AG09309 (cell line): ENCODE data around the gene RAB34.
A peak's percentile ranks its signal among the peaks of the same experiment; 100 is the strongest.

Experiments
- DNase-seq: peaks from one replicate; pipeline ENCODE4 v3.0.0-alpha.2; 2010; ENCODE audit warnings: low read depth
- H3K4me3 ChIP-seq: 2 replicates; pipeline ENCODE4 v1.5.1; 2011; ENCODE audit warnings: mild to moderate bottlenecking, low read depth, low read length, moderate library complexity; ENCODE audit not compliant: control insufficient read depth
- TF ChIP-seq, protein P1 (sequence below): IDR thresholded peaks from 2 replicates; pipeline ENCODE4 v1.5.1; 2011; ENCODE audit warnings: mild to moderate bottlenecking, low read depth, low read length, inconsistent platforms; ENCODE audit not compliant: insufficient read depth, control insufficient read depth; ENCODE audit errors: missing control alignments

Gene RAB34

DNA sequence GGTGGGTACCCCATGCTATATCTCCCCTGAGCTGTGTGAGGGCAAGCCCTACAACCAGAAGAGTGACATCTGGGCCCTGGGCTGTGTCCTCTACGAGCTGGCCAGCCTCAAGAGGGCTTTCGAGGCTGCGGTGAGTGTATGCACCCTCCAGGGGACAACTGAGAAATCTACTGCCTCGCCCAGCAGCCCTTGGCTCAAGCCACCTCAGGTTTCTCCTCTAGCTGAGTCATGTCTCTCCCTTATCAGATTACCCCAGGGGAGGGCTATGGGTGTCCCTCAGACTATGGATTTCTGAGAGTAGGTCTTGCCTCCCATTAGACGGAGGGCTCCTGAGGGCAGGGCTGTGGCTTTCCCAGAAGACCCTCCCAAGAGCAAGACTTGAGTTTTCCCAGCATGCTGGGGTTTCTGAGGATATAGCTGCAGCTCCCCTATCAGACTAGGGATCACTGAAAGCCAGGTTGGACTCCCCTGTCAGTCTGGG, 17.6 kb upstream of the RAB34 start:
- no peak for DNase-seq
- TF ChIP-seq, protein P1, sequence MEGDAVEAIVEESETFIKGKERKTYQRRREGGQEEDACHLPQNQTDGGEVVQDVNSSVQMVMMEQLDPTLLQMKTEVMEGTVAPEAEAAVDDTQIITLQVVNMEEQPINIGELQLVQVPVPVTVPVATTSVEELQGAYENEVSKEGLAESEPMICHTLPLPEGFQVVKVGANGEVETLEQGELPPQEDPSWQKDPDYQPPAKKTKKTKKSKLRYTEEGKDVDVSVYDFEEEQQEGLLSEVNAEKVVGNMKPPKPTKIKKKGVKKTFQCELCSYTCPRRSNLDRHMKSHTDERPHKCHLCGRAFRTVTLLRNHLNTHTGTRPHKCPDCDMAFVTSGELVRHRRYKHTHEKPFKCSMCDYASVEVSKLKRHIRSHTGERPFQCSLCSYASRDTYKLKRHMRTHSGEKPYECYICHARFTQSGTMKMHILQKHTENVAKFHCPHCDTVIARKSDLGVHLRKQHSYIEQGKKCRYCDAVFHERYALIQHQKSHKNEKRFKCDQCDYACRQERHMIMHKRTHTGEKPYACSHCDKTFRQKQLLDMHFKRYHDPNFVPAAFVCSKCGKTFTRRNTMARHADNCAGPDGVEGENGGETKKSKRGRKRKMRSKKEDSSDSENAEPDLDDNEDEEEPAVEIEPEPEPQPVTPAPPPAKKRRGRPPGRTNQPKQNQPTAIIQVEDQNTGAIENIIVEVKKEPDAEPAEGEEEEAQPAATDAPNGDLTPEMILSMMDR, result no peak
- H3K4me3 ChIP-seq, result no peak overlapping the region

DNA sequence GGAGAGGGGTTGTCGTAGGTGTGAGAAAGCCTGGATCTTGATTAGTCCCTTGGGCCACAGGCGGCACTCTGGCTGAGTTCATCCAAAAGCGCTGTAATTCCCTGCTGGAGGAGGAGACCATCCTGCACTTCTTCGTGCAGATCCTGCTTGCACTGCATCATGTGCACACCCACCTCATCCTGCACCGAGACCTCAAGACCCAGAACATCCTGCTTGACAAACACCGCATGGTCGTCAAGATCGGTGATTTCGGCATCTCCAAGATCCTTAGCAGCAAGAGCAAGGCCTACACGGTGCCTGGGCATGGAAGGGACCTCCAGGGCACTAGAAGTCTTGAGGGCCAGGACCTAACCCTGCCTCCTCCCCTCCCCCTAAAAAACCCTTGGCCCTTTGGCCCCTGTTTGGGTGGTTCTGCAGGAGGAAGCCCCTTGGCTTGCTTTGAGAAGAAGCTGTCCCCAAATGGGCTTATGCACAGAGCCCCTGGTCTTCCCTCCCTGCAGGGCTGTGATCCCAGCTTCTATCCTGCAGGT, 17.1 kb upstream of the RAB34 start:
- H3K4me3 ChIP-seq, result no peak overlapping the region
- DNase-seq, result no peak
- TF ChIP-seq, protein P1, result no peak

DNA sequence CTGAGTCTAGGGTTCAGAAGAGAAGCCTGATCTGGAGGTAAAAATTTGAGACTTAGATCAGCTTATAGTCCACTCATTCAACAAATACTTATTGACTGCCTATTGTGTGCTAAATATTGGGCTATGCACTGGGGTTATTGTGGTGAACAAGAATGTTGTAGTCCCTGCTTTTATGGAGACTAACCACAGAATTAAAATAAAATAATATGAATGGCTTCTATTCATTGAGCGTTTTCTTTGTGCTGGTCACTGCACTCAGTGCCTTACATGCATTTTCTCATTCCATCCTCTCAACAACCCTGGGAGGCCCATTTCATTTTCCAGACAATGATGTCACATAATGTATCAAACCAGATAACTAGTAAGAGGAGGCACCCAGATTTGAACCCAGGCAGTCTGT, 15.7 kb upstream of the RAB34 start:
- no peak for DNase-seq
- TF ChIP-seq, protein P1, result no peak
- H3K4me3 ChIP-seq, result no peak overlapping the region

DNA sequence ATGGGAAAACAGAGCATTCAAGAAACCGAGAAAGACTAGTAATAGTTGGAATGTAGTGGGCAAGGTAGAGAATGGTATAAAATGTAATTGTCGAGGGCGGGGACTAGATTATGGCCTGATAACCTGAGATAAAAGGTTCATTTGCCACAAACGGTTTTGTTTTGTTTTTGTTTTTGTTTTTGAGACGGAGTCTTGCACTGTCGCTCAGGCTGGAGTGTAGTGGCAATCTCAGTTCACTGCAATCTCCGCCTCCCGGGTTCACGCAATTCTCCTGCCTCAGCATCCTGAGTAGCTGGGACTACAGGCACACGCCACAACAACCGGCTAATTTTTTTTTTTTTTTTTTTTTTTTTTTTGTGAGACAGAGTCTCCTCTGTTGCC, 12.3 kb upstream of the RAB34 start:
- DNase-seq, result no peak
- H3K4me3 ChIP-seq, result no peak overlapping the region

DNA sequence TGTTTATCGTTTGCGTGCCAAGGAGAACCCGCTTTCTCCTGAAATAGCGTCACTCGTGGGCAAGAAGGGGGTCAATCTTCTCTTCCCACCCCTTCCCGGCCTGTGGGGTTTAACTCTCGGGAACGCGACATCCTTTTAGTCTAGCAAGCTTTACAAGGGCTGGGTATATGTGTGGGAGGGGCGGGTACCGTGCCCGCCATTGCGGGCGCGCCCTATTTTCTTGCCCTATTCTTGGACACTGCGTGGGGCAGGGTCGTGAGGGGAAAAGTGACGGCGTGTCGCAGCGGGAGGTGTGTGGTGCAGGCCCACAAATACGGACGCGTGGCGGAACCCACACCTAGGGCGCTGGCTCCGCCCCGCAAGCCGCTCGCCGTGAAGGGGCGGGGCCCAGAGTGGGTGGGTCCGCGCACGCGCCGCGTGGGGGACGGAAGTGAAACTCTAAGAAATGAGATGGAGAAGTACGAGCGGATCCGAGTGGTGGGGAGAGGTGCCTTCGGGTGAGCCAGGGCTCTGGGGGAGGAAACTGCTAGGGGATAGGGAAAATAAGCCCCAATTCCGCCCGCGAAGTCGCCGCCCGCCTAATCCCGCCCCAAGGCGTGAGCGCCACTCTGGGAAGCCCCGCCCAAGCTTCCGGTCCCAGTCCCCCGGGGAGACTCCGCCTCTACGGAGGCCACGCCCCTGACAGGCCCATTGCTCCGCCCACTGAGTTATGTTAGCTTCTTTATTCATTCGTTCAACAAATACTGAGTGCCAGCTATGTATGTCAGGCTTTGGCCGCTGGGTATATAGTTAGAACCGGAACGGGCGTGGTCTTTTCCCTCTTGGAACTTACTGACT, 10.9 kb upstream of the RAB34 start, which contains the start of gene NEK8:
Gene NEK8, plus strand, starts transcription at position 425 of the 837 bp plus-strand sequence. Its CDS starts 26 bp downstream, at position 451.
- no peak for DNase-seq
- peak within 1 kb of the TSS; percentile 66 for H3K4me3 ChIP-seq
- TF ChIP-seq, protein P1, result no peak

More for the DNA sequence above, 12.3 kb upstream of the RAB34 start:
- TF ChIP-seq, protein P1, result no peak

DNA sequence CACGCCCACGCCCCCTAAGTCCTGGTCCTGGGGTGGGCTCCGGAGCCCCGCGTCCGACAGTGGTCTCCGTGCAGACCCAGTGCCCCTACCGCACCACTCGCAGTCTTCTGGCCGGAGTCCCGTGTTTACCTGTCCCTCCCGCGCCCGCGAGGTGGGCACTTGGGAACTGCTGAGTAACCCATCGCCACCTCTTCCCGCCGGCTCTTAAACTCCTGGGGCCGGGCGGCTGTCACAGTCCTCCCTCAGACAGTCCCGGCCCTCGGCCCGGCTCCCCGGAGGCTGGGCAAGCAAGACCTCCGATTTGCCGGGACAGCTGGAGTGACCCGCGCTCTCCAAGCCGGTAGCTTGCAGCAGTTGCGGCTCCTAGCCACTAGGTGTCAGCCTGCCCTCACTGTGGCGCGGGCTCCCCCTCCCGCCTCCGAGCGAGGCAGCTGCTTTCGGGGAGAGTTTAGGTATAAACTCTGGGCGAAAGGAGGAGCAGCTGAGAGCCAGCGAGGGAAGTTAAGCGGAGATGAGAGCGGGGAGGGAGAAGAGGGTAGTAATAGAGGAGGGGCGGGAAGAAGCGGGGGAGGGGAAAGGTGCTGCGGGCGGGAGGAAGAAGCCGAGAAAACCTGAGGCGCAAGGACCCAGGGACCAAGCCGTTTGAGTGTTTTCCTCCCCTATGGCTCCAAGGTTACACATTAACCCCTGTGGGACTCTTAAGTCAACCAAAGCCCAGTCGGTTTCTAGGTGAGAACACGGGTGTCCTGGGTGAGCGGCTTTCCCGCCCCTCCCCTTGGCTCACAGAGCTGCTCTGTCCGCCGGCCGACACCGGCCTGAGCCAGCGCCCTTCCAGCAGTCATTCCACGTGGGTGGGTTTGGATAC, 9.2 kb upstream of the RAB34 start:
- TF ChIP-seq, protein P1, result peak; percentile 99
- H3K4me3 ChIP-seq, result peak overlapping the region; percentile 60
- DNase-seq, result peak; percentile 67
